Limb (tissue), 2 donors: ENCODE measurements around the gene DTYMK.

Experiments
- DNase-seq, 2 donors: peaks; one replicate each; pipeline ENCODE4 v3.0.0-alpha.2; 2016; ENCODE audit errors: extremely low spot score in 2 of 2

DTYMK gene

GRCh38 chr2:241706537-241706936 lies 19.9 kb upstream of the DTYMK start:
- no peak for DNase-seq

GRCh38 chr2:241703032-241703604 lies 16.5 kb upstream of the DTYMK start:
- DNase-seq, result peak; percentile 10 to 41

GRCh38 chr2:241702155-241703031 lies 15.8 kb upstream of the DTYMK start:
- peak; percentile 78 to 94 for DNase-seq

- DNase-seq, result peak; percentile 93 to 98
Observed at GRCh38 chr2:241701399-241702154, 15.0 kb upstream of the DTYMK start, which contains the start of gene ING5. TSS of gene ING5 (plus strand) at chr2:241702039. CDS start at chr2:241702066, 27 bp downstream.

- no peak for DNase-seq
Observed at GRCh38 chr2:241701149-241701398, 14.5 kb upstream of the DTYMK start.

- no peak for DNase-seq
Observed at GRCh38 chr2:241695651-241696050, 9.0 kb upstream of the DTYMK start.

GRCh38 chr2:241692448-241692847 lies 5.8 kb upstream of the DTYMK start:
- DNase-seq, result no peak

- no peak for DNase-seq
Observed at GRCh38 chr2:241690202-241690717, 3.6 kb upstream of the DTYMK start.

- DNase-seq, result no peak
Observed at GRCh38 chr2:241689306-241689705, 2.7 kb upstream of the DTYMK start.

GRCh38 chr2:241686324-241686649 lies 328 bp downstream of the DTYMK start:
- DNase-seq, result no peak

- DNase-seq, result no peak
Observed at GRCh38 chr2:241680827-241681599, 5.6 kb downstream of the DTYMK start.

- DNase-seq, result no peak
Observed at GRCh38 chr2:241680044-241680443, 6.6 kb downstream of the DTYMK start.

GRCh38 chr2:241678784-241679540 lies 7.7 kb downstream of the DTYMK start:
- no peak for DNase-seq

GRCh38 chr2:241678307-241678706 lies 8.3 kb downstream of the DTYMK start:
- DNase-seq, result no peak

- no peak for DNase-seq
Observed at GRCh38 chr2:241677392-241677791, 9.2 kb downstream of the DTYMK start.

- DNase-seq, result no peak
Observed at GRCh38 chr2:241676665-241677064, 9.9 kb downstream of the DTYMK start.

GRCh38 chr2:241675885-241676284 lies 10.7 kb downstream of the DTYMK start:
- DNase-seq, result no peak

- no peak for DNase-seq
Observed at GRCh38 chr2:241673797-241674725, 12.6 kb downstream of the DTYMK start.

- no peak for DNase-seq
Observed at GRCh38 chr2:241673189-241673663, 13.4 kb downstream of the DTYMK start.
